NCI-H2081 (cell line): ENCODE data around the gene YBEY.
"Not testable (repeated sequence)": the region's sequence is repeated elsewhere in the genome, so short reads cannot be mapped to it uniquely, and the experiment has no call there.

Source experiments
- DNase-seq, 2 experiments: peaks; one replicate each; lab custom pipeline; 2025; lab: John Stamatoyannopoulos, UW

The YBEY gene

GRCh38 chr21:46304437-46304836 lies 18.3 kb downstream of the YBEY start:
- no peak for DNase-seq

- DNase-seq: no peak
These were observed 18.8 kb downstream of the YBEY start for GRCh38 chr21:46304955-46305354.

- no peak for DNase-seq
These were observed 21.5 kb downstream of the YBEY start for GRCh38 chr21:46307625-46308024.

- no peak for DNase-seq
These were observed 22.3 kb downstream of the YBEY start for GRCh38 chr21:46308431-46308830.

GRCh38 chr21:46310260-46310659 lies 24.1 kb downstream of the YBEY start:
- not testable (repeated sequence) for DNase-seq

- DNase-seq: no peak
These were observed 25.4 kb downstream of the YBEY start for GRCh38 chr21:46311568-46311967.

- no peak for DNase-seq
These were observed 26.8 kb downstream of the YBEY start for GRCh38 chr21:46312949-46313348.

- no peak for DNase-seq
These were observed 28.4 kb downstream of the YBEY start for GRCh38 chr21:46314441-46315020.

GRCh38 chr21:46316708-46317324 lies 30.7 kb downstream of the YBEY start:
- no peak for DNase-seq

GRCh38 chr21:46317710-46318463 lies 31.7 kb downstream of the YBEY start:
- DNase-seq: peak; percentile 71 to 89

- DNase-seq: no peak
These were observed 32.3 kb downstream of the YBEY start for GRCh38 chr21:46318464-46318845.

GRCh38 chr21:46319186-46319585 lies 33.0 kb downstream of the YBEY start:
- DNase-seq: no peak

GRCh38 chr21:46320331-46320801 lies 34.2 kb downstream of the YBEY start:
- no peak for DNase-seq

- peak in 1 of 2 experiments; percentile 11 for DNase-seq
These were observed 36.4 kb downstream of the YBEY start for GRCh38 chr21:46322351-46323226.

- DNase-seq: no peak
These were observed 37.1 kb downstream of the YBEY start for GRCh38 chr21:46323227-46323709.

GRCh38 chr21:46323710-46324389 lies 37.7 kb downstream of the YBEY start, which contains the start of the genes C21orf58 and PCNT:
C21orf58 (minus strand) TSS chr21:46323870; CDS start chr21:46322738, 1,132 bp downstream.
PCNT (plus strand) TSS chr21:46324156; CDS start chr21:46324229, 73 bp downstream.
- DNase-seq: peak; percentile 94 to 95

- peak; percentile 75 to 80 for DNase-seq
These were observed 38.4 kb downstream of the YBEY start for GRCh38 chr21:46324390-46325072.

GRCh38 chr21:46325073-46325912 lies 39.2 kb downstream of the YBEY start:
- peak; percentile 30 to 45 for DNase-seq

- DNase-seq: peak in 1 of 2 experiments; percentile 31
These were observed 40.1 kb downstream of the YBEY start for GRCh38 chr21:46326110-46326703.
